HG03460 (cell line): ENCODE results near the gene MYL4.
"Not testable (repeated sequence)": the region's sequence is repeated elsewhere in the genome, so short reads cannot be mapped to it uniquely, and the experiment has no call there.

ENCODE experiments used
- ATAC-seq: cut with Tn5 transposase; IDR thresholded peaks from one replicate; pipeline ENCODE4 v1.9.1; 2021; ENCODE audit not compliant: unreplicated experiment

Gene MYL4

GRCh38 chr17:47208744-47209488, at the start of gene MYL4:
TSS of gene MYL4 (plus strand) at chr17:47209348. CDS start at chr17:47209423, 75 bp downstream.
- no peak for ATAC-seq

GRCh38 chr17:47162013-47162622, 47.0 kb upstream of the MYL4 start:
- no peak for ATAC-seq

GRCh38 chr17:47164263-47164662, 44.9 kb upstream of the MYL4 start:
- no peak for ATAC-seq

GRCh38 chr17:47165137-47165536, 44.0 kb upstream of the MYL4 start:
- ATAC-seq: no peak

- ATAC-seq: not testable (repeated sequence)
These were observed 42.3 kb upstream of the MYL4 start for GRCh38 chr17:47166854-47167253.

GRCh38 chr17:47168896-47169295, 40.3 kb upstream of the MYL4 start:
- not testable (repeated sequence) for ATAC-seq

GRCh38 chr17:47170710-47171109, 38.4 kb upstream of the MYL4 start:
- no peak for ATAC-seq

- no peak for ATAC-seq
These were observed 36.2 kb upstream of the MYL4 start for GRCh38 chr17:47172696-47173565.

- ATAC-seq: not testable (repeated sequence)
These were observed 34.3 kb upstream of the MYL4 start for GRCh38 chr17:47174823-47175222.

GRCh38 chr17:47176389-47176826, 32.7 kb upstream of the MYL4 start:
- no peak for ATAC-seq

GRCh38 chr17:47177261-47177660, 31.9 kb upstream of the MYL4 start:
- no peak for ATAC-seq

- ATAC-seq: no peak
These were observed 30.0 kb upstream of the MYL4 start for GRCh38 chr17:47179141-47179540.

- no peak for ATAC-seq
These were observed 28.8 kb upstream of the MYL4 start for GRCh38 chr17:47180337-47180736.

- not testable (repeated sequence) for ATAC-seq
These were observed 28.2 kb upstream of the MYL4 start for GRCh38 chr17:47180988-47181387.

GRCh38 chr17:47184681-47185080, 24.5 kb upstream of the MYL4 start:
- no peak for ATAC-seq

- no peak for ATAC-seq
These were observed 20.8 kb upstream of the MYL4 start for GRCh38 chr17:47188271-47188875.

GRCh38 chr17:47188876-47189731, 20.0 kb upstream of the MYL4 start, which contains the start of gene CDC27:
TSS of gene CDC27 (minus strand) at chr17:47189295. CDS start at chr17:47189172, 123 bp downstream.
- peak; percentile 91 for ATAC-seq

GRCh38 chr17:47189732-47190237, 19.4 kb upstream of the MYL4 start:
- no peak for ATAC-seq

- ATAC-seq: no peak
These were observed 18.9 kb upstream of the MYL4 start for GRCh38 chr17:47190243-47190642.

GRCh38 chr17:47190770-47191169, 18.4 kb upstream of the MYL4 start:
- no peak for ATAC-seq
